HepG2 (cell line): ENCODE data around the gene MED12L. TPM values are rescaled to one million over a fixed set of nuclear protein-coding genes. Genes with fewer than 3 reads are reported as not detected.

ENCODE experiments used
- ATAC-seq: fragments of 200-7000 bp; cut with Tn5 transposase; 3 replicates; pipeline ENCODE4 v1.9.1; 2020; ENCODE audit warnings: mild to moderate bottlenecking, moderate library complexity
- BruUV-seq: library from RNA; stranded (reverse); fragments of 400-500 nt; replicated peaks from 2 replicates; lab custom pipeline; 2021; lab: Mats Ljungman, UMichigan
- CTCF ChIA-PET: fragments of 300-600 bp; formaldehyde crosslinking; extraction: SDS; loops from one replicate; lab custom pipeline; 2021; ENCODE audit warnings: low total read pairs, inconsistent platforms, low intra/inter-chr PET ratio; lab: Yijun Ruan, JAX
- POLR2A ChIA-PET: fragments of 350-600 bp; sonication (Branson Sonifier 250); formaldehyde crosslinking; loops from one replicate; lab custom pipeline; 2020; ENCODE audit warnings: antibody characterized with exemption, inconsistent platforms; lab: Yijun Ruan, JAX
- DNase-seq: peaks from one replicate; pipeline ENCODE4 v3.0.0-alpha.2; 2015; ENCODE audit warnings: low spot score
- FAIRE-seq: peaks from 3 replicates; lab custom pipeline; 2011; peaks lifted over from hg19 to GRCh38; lab: Jason Lieb, UNC
- H2AFZ ChIP-seq: one replicate; pipeline ENCODE4 v1.6.1; 2011; ENCODE audit warnings: low read length, inconsistent platforms
- H3K27ac ChIP-seq: fragments of 300-600 bp; 3 replicates; pipeline ENCODE4 v1.8.0; 2011; ENCODE audit warnings: mixed run types, mild to moderate bottlenecking, mixed read lengths, low read length, inconsistent platforms; ENCODE audit not compliant: insufficient read depth; ENCODE audit errors: extremely low read length
- H3K27me3 ChIP-seq, 2 experiments: fragments of 200-600 bp in 1 of 2; 2 replicates in 1 of 2; 3 replicates in 1 of 2; pipeline versions ENCODE4 v1.6.0 to v1.8.0; 2011; ENCODE audit warnings: low read length in 2 of 2, mild to moderate bottlenecking in 2 of 2, moderate library complexity in 2 of 2, inconsistent platforms in 1 of 2; ENCODE audit not compliant: insufficient read depth in 2 of 2, control insufficient read depth in 1 of 2
- H3K36me3 ChIP-seq, 2 experiments: fragments of 200-600 bp in 1 of 2; replicated peaks in 1 of 2; 2 replicates in 1 of 2; 3 replicates in 1 of 2; pipeline versions ENCODE4 v1.5.1 to v1.8.0; 2011; ENCODE audit warnings: low read length in 2 of 2, inconsistent platforms in 1 of 2; ENCODE audit not compliant: insufficient read depth in 2 of 2, control insufficient read depth in 1 of 2
- H3K4me1 ChIP-seq: 2 replicates; pipeline ENCODE4 v1.5.1; 2012; ENCODE audit warnings: low read length, inconsistent platforms; ENCODE audit not compliant: insufficient read depth
- H3K4me2 ChIP-seq: 2 replicates; pipeline ENCODE4 v1.6.0; 2011; ENCODE audit warnings: low read depth, low read length, inconsistent platforms
- H3K4me3 ChIP-seq, 3 experiments: fragments of 200-600 bp in 1 of 3; sonication (generic), shearing (Covaris generic) in 1 of 3; replicated peaks in 1 of 3; 2 replicates each; pipeline ENCODE4 v1.5.1; 2011 to 2016; ENCODE audit warnings: low read length in 3 of 3, inconsistent platforms in 2 of 3, low read depth in 2 of 3, mild to moderate bottlenecking in 2 of 3, control low read depth in 1 of 3, mixed read lengths in 1 of 3; ENCODE audit not compliant: insufficient read depth in 1 of 3
- H3K79me2 ChIP-seq: one replicate; pipeline ENCODE4 v1.6.1; 2011; ENCODE audit warnings: low read length, inconsistent platforms; ENCODE audit not compliant: insufficient read depth
- H3K9ac ChIP-seq: 2 replicates; pipeline ENCODE4 v1.6.0; 2011; ENCODE audit warnings: mild to moderate bottlenecking, low read depth, low read length, inconsistent platforms; ENCODE audit not compliant: insufficient read depth
- H3K9me3 ChIP-seq: 2 replicates; pipeline ENCODE4 v1.5.1; 2012; ENCODE audit warnings: mild to moderate bottlenecking, low read length
- H4K20me1 ChIP-seq: 2 replicates; pipeline ENCODE4 v1.6.0; 2011; ENCODE audit warnings: inconsistent platforms, mild to moderate bottlenecking, low read length, moderate library complexity; ENCODE audit not compliant: insufficient read depth
- ARID2 ChIP-seq: sonication (generic); formaldehyde crosslinking; IDR thresholded peaks from 2 replicates; pipeline ENCODE4 v1.8.1; 2022; ENCODE audit warnings: mild to moderate bottlenecking, missing genetic modification reagents, borderline replicate concordance
- HNF4G ChIP-seq, 2 experiments: sonication (generic) in 1 of 2; formaldehyde crosslinking in 1 of 2; IDR thresholded peaks; 2 replicates each; pipeline versions ENCODE4 v1.4.0 to v1.6.1; 2011 to 2020; ENCODE audit warnings: borderline replicate concordance in 2 of 2, low read depth in 2 of 2, mild to moderate bottlenecking in 2 of 2, low read length in 1 of 2, missing genetic modification reagents in 1 of 2, moderate library complexity in 1 of 2
- WGBS: methylation state at CpG from one replicate; pipeline ENCODE4 v1.1.6; 2017; ENCODE audit warnings: low lambda C conversion rate; 5-methylcytosine and 5-hydroxymethylcytosine counted together
- in situ Hi-C: cut with HindIII; loops from 2 replicates; pipeline ENCODE4 v1.10.0; 2017; ENCODE audit warnings: low pct_unique_long_range_greater_than_20kb; ENCODE audit not compliant: extremely low pct_ligation_motif_present
- intact Hi-C: fragments of 100-400 bp; cut with micrococcal nuclease; formaldehyde crosslinking; loops from one replicate; pipeline ENCODE4 v1.10.0; 2022; ENCODE audit not compliant: unreplicated experiment
- polyA plus RNA-seq, 8 experiments: library from polyadenylated mRNA; depleted of rRNA in 3 of 8; stranded (reverse) in 7 of 8; unstranded in 1 of 8; fragments of >200 nt; fragmentation: Illumina TruSeq in 4 of 8; extraction: Trizol in 4 of 8; gene quantifications; 2 replicates each; pipeline versions ENCODE4 v1.2.1 to v1.2.3, GENCODE V29; 2011 to 2016; ENCODE audit warnings: low read depth in 4 of 8, missing spikeins in 1 of 8, mixed read lengths in 1 of 8; ENCODE audit not compliant: insufficient read depth in 1 of 8
- total RNA-seq, 5 experiments: library from RNA; depleted of rRNA; stranded (reverse); fragments of >200 nt; fragmentation: Illumina TruSeq; extraction: Trizol; gene quantifications; 2 replicates each; pipeline ENCODE4 v1.2.3, GENCODE V29; 2016; ENCODE audit warnings: low read depth in 1 of 5
- TF ChIP-seq, protein P1 (sequence below): sonication (generic); formaldehyde crosslinking; IDR thresholded peaks from 2 replicates; pipeline ENCODE4 v1.4.0; 2020; ENCODE audit warnings: missing genetic modification reagents
- TF ChIP-seq, protein P2 (sequence below): IDR thresholded peaks from 2 replicates; pipeline ENCODE4 v1.6.1; 2016; ENCODE audit warnings: missing compliant biosample characterization, missing genetic modification reagents, borderline replicate concordance

Gene MED12L
- total and polyA plus RNA-seq, 2 of the 13 experiments (the other 11 are each of a cell fraction or from before 2014, with no cell fraction given), result 0.07 to 0.64 TPM

DNA sequence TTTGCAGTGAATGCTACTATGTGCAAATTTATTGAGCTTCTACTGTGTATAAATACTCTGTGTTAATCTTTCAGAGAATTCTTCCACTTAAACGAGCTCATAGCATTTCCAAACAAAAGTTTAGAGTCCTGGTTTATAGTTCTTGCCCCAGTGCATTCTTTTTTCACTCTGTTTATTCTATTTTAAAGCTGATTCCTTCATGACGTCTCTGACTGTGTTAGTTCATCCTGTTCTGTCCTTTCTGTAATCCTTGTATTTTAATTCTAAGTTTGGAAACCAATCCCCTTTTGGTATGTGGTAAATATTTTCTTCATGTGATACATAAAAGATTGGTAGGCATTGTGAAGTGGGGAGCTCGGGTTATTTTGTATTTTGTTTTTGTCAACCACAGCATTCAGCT, 174.2 kb downstream of the MED12L start:
- no peaks in the 10 kb centered on the region for H3K36me3 ChIP-seq
- H3K4me1 ChIP-seq, result no peaks in the 10 kb centered on the region
- BruUV-seq, result no TSS peak
- in situ Hi-C loops, result no loop called here
- 18% methylated on average over 3 of the region's 3 CpGs for WGBS
- H3K9me3 ChIP-seq, result no peaks in the 10 kb centered on the region
- ATAC-seq (no peak), DNase-seq (no peak), FAIRE-seq (no peak)
- no peaks in the 10 kb centered on the region for H3K79me2 ChIP-seq
- POLR2A ChIA-PET, result no interaction called here
- no peaks in the 10 kb centered on the region for H4K20me1 ChIP-seq
- H3K4me2 ChIP-seq, result no peak overlapping the region
- H3K27me3 ChIP-seq, result no peaks in the 10 kb centered on the region; a peak in 1 of 5 replicates
- H3K9ac ChIP-seq, result no peak overlapping the region
- TF ChIP-seq, protein P1, sequence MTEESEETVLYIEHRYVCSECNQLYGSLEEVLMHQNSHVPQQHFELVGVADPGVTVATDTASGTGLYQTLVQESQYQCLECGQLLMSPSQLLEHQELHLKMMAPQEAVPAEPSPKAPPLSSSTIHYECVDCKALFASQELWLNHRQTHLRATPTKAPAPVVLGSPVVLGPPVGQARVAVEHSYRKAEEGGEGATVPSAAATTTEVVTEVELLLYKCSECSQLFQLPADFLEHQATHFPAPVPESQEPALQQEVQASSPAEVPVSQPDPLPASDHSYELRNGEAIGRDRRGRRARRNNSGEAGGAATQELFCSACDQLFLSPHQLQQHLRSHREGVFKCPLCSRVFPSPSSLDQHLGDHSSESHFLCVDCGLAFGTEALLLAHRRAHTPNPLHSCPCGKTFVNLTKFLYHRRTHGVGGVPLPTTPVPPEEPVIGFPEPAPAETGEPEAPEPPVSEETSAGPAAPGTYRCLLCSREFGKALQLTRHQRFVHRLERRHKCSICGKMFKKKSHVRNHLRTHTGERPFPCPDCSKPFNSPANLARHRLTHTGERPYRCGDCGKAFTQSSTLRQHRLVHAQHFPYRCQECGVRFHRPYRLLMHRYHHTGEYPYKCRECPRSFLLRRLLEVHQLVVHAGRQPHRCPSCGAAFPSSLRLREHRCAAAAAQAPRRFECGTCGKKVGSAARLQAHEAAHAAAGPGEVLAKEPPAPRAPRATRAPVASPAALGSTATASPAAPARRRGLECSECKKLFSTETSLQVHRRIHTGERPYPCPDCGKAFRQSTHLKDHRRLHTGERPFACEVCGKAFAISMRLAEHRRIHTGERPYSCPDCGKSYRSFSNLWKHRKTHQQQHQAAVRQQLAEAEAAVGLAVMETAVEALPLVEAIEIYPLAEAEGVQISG (CRISPR knock-in tag), result no peak
- TF ChIP-seq ARID2 (CRISPR knock-in tag) (no peak), HNF4G (IDR thresholded peaks at IDR 0.05; ENCODE audit: borderline replicate concordance, low read depth, low read length) (no peak), HNF4G (CRISPR knock-in tag; IDR thresholded peaks at IDR 0.05; ENCODE audit: borderline replicate concordance, low read depth) (no peak)
- TF ChIP-seq, protein P2, sequence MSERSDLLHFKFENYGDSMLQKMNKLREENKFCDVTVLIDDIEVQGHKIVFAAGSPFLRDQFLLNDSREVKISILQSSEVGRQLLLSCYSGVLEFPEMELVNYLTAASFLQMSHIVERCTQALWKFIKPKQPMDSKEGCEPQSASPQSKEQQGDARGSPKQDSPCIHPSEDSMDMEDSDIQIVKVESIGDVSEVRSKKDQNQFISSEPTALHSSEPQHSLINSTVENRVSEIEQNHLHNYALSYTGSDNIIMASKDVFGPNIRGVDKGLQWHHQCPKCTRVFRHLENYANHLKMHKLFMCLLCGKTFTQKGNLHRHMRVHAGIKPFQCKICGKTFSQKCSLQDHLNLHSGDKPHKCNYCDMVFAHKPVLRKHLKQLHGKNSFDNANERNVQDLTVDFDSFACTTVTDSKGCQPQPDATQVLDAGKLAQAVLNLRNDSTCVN (CRISPR knock-in tag), result no peak
- no peak overlapping the region for H3K4me3 ChIP-seq
- H3K27ac ChIP-seq, result no peak overlapping the region
- no peak overlapping the region for H2AFZ ChIP-seq
- CTCF ChIA-PET, result no interaction called here
- intact Hi-C loops, result no loop called here
